Heart left ventricle (tissue), 13 donors: Measurements from ENCODE around the gene GPC2.

Source experiments
- POLR2A ChIP-seq, 2 donors: fragments of 450-650 bp; IDR thresholded peaks; one replicate each; pipeline ENCODE4 v1.6.1; 2017; ENCODE audit warnings: antibody characterized with exemption in 2 of 2, mild to moderate bottlenecking in 2 of 2, moderate library complexity in 2 of 2
- TF ChIP-seq, protein P1 (sequence below), 12 donors: fragments of 200-600 bp; sonication (generic) in 4 of 12; IDR thresholded peaks; one replicate each; pipeline versions ENCODE4 v1.5.0 to v1.8.0; 2018 to 2022; ENCODE audit warnings: antibody characterized with exemption in 12 of 12, mild to moderate bottlenecking in 5 of 12
- donor health status: ischemic (EF 13 %, LVEDD 7.1; RV severe dilation, severe dysfunction).
- donor health status: DM: no; HTN: yes; CAD: no.
- donor health status: DM: no; HTN: no; CAD: no.
- donor health status: ischemic (EF 25% LVEDD 6.9; RV normal size, moderate dysfunction).
- donor health status: ischemic (EF 25% LVEDD 5.7; RV mildly dilated, moderate dysfunction).
- donor health status: ischemic (EF 35%, LVEDD 5.7; RV mildly dilated, moderate dysfunction).
- donor health status: nonischemic (EF 11% LVEDD 7.7; RV severe dilation, severe dysfunction).
- donor health status: DM: yes; HTN: yes; CAD: no.
- donor health status: PGD.
- donor health status: ischemic (EF 29% LVEDD 5.4; RV normal size, mild dysfunction).
- donor health status: nonischemic (EF 23%, LVEDD 6.1; RV moderate dilation, normal function).

DNA sequence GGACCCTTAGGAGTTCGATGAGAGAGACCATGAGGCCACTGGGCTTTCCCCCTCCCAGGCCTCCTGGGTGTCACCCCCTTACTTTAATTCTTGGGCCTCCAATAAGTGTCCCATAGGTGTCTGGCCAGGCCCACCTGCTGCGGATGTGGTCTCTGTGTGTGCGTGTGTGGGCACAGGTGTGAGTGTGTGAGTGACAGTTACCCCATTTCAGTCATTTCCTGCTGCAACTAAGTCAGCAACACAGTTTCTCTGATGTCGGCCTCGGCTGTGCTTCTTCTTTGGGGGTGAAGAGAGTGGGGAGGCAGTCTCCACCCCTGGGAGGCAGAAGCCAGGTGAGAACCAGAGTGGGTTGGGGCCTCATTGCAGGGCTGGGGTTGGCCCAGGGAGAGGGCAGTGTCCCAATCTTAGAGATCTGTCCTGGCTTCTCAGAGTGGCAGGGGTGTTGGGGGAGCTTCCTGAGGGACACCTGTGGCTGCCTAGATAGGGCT, 44.1 kb upstream of the GPC2 start:
- TF ChIP-seq, protein P1, sequence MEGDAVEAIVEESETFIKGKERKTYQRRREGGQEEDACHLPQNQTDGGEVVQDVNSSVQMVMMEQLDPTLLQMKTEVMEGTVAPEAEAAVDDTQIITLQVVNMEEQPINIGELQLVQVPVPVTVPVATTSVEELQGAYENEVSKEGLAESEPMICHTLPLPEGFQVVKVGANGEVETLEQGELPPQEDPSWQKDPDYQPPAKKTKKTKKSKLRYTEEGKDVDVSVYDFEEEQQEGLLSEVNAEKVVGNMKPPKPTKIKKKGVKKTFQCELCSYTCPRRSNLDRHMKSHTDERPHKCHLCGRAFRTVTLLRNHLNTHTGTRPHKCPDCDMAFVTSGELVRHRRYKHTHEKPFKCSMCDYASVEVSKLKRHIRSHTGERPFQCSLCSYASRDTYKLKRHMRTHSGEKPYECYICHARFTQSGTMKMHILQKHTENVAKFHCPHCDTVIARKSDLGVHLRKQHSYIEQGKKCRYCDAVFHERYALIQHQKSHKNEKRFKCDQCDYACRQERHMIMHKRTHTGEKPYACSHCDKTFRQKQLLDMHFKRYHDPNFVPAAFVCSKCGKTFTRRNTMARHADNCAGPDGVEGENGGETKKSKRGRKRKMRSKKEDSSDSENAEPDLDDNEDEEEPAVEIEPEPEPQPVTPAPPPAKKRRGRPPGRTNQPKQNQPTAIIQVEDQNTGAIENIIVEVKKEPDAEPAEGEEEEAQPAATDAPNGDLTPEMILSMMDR (IDR thresholded peaks at IDR 0.05), result no peak
- TF ChIP-seq POLR2A (IDR thresholded peaks at IDR 0.05), result no peak
